UCSD-AML1 (cell line): ENCODE results near the gene COMMD4.
A peak's percentile ranks its signal among the peaks of the same experiment; 100 is the strongest.

Source experiments
- DNase-seq: peaks from one replicate; lab custom pipeline; 2025; ENCODE audit not compliant: unreplicated experiment; lab: John Stamatoyannopoulos, UW

COMMD4 gene

GRCh38 chr15:75355369-75355768 lies 19.5 kb downstream of the COMMD4 start:
- no peak for DNase-seq

GRCh38 chr15:75356006-75356405 lies 20.1 kb downstream of the COMMD4 start:
- no peak for DNase-seq

- DNase-seq = no peak
These were observed 20.7 kb downstream of the COMMD4 start for GRCh38 chr15:75356517-75356916.

- no peak for DNase-seq
These were observed 22.3 kb downstream of the COMMD4 start for GRCh38 chr15:75357976-75358673.

- no peak for DNase-seq
These were observed 23.1 kb downstream of the COMMD4 start for GRCh38 chr15:75358771-75359536.

GRCh38 chr15:75359537-75360250 lies 23.8 kb downstream of the COMMD4 start:
- DNase-seq = no peak

GRCh38 chr15:75360391-75360790 lies 24.5 kb downstream of the COMMD4 start:
- DNase-seq = no peak

GRCh38 chr15:75360856-75361255 lies 25.0 kb downstream of the COMMD4 start:
- DNase-seq = no peak

GRCh38 chr15:75361361-75361988 lies 25.6 kb downstream of the COMMD4 start:
- no peak for DNase-seq

- DNase-seq = no peak
These were observed 26.3 kb downstream of the COMMD4 start for GRCh38 chr15:75361989-75362641.

GRCh38 chr15:75362642-75363249 lies 26.9 kb downstream of the COMMD4 start:
- DNase-seq = no peak

GRCh38 chr15:75363786-75364185 lies 27.9 kb downstream of the COMMD4 start:
- DNase-seq = no peak

- no peak for DNase-seq
These were observed 29.0 kb downstream of the COMMD4 start for GRCh38 chr15:75364881-75365280.

GRCh38 chr15:75366163-75366562 lies 30.3 kb downstream of the COMMD4 start:
- no peak for DNase-seq

- no peak for DNase-seq
These were observed 31.1 kb downstream of the COMMD4 start for GRCh38 chr15:75367006-75367405.

GRCh38 chr15:75367406-75367912 lies 31.6 kb downstream of the COMMD4 start:
- no peak for DNase-seq

- peak; percentile 97 for DNase-seq
These were observed 32.2 kb downstream of the COMMD4 start, which contains the start of gene MAN2C1 for GRCh38 chr15:75367913-75368688. Gene MAN2C1, minus strand, starts transcription at chr15:75368607. Its CDS starts 24 bp downstream, at chr15:75368583.

- no peak for DNase-seq
These were observed 32.9 kb downstream of the COMMD4 start for GRCh38 chr15:75368689-75369239.
